ENCODE measurements around the gene ZCCHC14. TPM values are rescaled to one million over a fixed set of nuclear protein-coding genes. Genes with fewer than 3 reads are reported as not detected.

The ZCCHC14 gene
- total and polyA plus RNA-seq, 10 of the 15 experiments (the other 5 are each of a cell fraction or from before 2014, with no cell fraction given): 0.02 to 0.26 (median 0.05) TPM; not detected in 3

DNA sequence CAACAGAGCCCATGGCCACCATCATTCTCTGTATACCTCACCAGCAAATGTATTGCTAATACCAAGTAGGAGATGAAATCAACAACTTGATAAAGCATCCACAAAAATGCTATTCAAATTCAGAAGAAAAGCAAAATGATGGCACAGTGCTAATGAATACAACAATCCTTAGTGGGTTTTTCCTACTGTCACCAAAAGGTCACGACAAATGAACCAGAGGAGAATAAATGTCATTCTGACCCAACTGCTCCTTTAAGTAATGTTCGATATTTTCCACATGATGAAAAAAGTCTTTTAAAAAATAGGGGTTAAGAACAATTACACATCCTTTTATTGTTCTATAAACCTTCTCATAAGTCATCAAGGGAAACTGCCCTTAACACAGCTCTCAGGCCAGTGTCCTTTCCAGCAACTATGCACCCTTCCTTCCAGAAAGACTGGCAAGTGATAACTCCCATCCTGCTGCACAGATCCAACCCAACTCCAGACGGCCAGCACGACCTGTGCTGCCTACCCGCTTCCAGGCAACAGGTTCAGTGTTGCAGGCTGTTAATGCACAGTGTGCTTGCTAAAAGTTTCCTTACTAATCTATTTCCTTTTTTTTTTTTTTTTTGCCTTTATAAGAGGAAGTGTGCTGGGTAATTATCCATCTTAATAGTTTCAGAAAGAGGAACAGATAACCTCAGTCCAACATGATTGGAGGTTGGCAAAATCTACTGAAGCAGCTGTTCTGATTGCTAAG, 124.6 kb downstream of the ZCCHC14 start:
- peaks cover 0 to 3% of the 10 kb centered on the region in 2 experiments; a peak in 3 of 4 replicates for H3K36me3 ChIP-seq (ENCODE audit: control insufficient read depth in 2 of 2, insufficient read depth in 2 of 2, low read length in 1 of 2)

More for the DNA sequence above, 124.6 kb downstream of the ZCCHC14 start:
- ATAC-seq: peak; percentile 33; the same call in 2 of the 3 replicates
- TF ChIP-seq SP1 (IDR thresholded peaks at IDR 0.05; ENCODE audit: low read depth, low read length): no peak
- TF ChIP-seq, protein P1, sequence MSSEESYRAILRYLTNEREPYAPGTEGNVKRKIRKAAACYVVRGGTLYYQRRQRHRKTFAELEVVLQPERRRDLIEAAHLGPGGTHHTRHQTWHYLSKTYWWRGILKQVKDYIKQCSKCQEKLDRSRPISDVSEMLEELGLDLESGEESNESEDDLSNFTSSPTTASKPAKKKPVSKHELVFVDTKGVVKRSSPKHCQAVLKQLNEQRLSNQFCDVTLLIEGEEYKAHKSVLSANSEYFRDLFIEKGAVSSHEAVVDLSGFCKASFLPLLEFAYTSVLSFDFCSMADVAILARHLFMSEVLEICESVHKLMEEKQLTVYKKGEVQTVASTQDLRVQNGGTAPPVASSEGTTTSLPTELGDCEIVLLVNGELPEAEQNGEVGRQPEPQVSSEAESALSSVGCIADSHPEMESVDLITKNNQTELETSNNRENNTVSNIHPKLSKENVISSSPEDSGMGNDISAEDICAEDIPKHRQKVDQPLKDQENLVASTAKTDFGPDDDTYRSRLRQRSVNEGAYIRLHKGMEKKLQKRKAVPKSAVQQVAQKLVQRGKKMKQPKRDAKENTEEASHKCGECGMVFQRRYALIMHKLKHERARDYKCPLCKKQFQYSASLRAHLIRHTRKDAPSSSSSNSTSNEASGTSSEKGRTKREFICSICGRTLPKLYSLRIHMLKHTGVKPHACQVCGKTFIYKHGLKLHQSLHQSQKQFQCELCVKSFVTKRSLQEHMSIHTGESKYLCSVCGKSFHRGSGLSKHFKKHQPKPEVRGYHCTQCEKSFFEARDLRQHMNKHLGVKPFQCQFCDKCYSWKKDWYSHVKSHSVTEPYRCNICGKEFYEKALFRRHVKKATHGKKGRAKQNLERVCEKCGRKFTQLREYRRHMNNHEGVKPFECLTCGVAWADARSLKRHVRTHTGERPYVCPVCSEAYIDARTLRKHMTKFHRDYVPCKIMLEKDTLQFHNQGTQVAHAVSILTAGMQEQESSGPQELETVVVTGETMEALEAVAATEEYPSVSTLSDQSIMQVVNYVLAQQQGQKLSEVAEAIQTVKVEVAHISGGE (CRISPR knock-in tag; IDR thresholded peaks at IDR 0.05): no peak
- TF ChIP-seq CBFB (IDR thresholded peaks at IDR 0.05; ENCODE audit: low read depth): no peak
- TF ChIP-seq SPI1 (IDR thresholded peaks at IDR 0.05; ENCODE audit: borderline replicate concordance, insufficient read depth, low read depth, low read length): peak; percentile 48; the same call in 1 of the 2 replicates
- Histone ChIP-seq H3K4me1 (ENCODE audit: control insufficient read depth, insufficient read depth, low read length) (no peaks in the 10 kb centered on the region), H3K4me2 (ENCODE audit: control insufficient read depth, insufficient read depth) (no peak overlapping the region), H3K9me3 (replicated peaks; ENCODE audit: control insufficient read depth, insufficient read depth, low read length) (no peaks in the 10 kb centered on the region), H2AFZ (ENCODE audit: control insufficient read depth, low read depth, low read length) (no peak overlapping the region), H3K27ac (ENCODE audit: control insufficient read depth, insufficient read depth) (no peak overlapping the region), H3K9ac (ENCODE audit: control insufficient read depth, insufficient read depth, low read length) (no peak overlapping the region), H3K4me3 (no peak overlapping the region), H4K20me1 (ENCODE audit: control insufficient read depth, insufficient read depth) (no peaks in the 10 kb centered on the region), H3K27me3 (replicated peaks in 1 of 2; ENCODE audit: control insufficient read depth in 2 of 2, insufficient read depth in 2 of 2, low read length in 1 of 2) (no peaks in the 10 kb centered on the region), H3K79me2 (ENCODE audit: control insufficient read depth, insufficient read depth, low read length) (peaks cover 11% of the 10 kb centered on the region)
- SMC1A ChIA-PET (ENCODE audit: uncharacterized antibody, unreplicated experiment): interaction anchor here (1.5 kb wide), 1 partner anchor 20 kb away, joined by 3 read pairs; no protein-coding TSS in a partner anchor
- WGBS (ENCODE audit: insufficient coverage, insufficient replicate concordance, low lambda C conversion rate, missing lambda C conversion rate): 87% methylated on average over 5 of the region's 5 CpGs
- in situ Hi-C loops (cut with MboI): no loop called here
- RAD21 ChIA-PET (ENCODE audit: unreplicated experiment): interaction anchor here (0.8 kb wide), 1 partner anchor 20 kb away, joined by 4 read pairs; no protein-coding TSS in a partner anchor
- BruUV-seq (replicated peaks): no TSS peak
- no peak for DNase-seq (ENCODE audit: low read depth, low spot score)
- POLR2A ChIA-PET: interaction anchor here (0.7 kb wide), 1 partner anchor 49 kb away, joined by 5 read pairs; no protein-coding TSS in a partner anchor
- intact Hi-C loops (cut with micrococcal nuclease; ENCODE audit: unreplicated experiment): no loop called here
- CTCF ChIA-PET: no interaction called here
- no peak for FAIRE-seq
